Caco-2 (cell line): ENCODE data around the gene PTCHD1. TPM values are rescaled to one million over a fixed set of nuclear protein-coding genes. Genes with fewer than 3 reads are reported as not detected.

Experiments
- BruUV-seq: library from RNA; stranded (reverse); fragments of 400-500 nt; replicated peaks from 2 replicates; lab custom pipeline; 2021; lab: Mats Ljungman, UMichigan
- CTCF ChIA-PET: fragments of 300-600 bp; sonication (Branson Sonifier 250); formaldehyde crosslinking; loops from one replicate; lab custom pipeline; 2022; ENCODE audit warnings: antibody characterized with exemption; lab: Charles Lee
- POLR2A ChIA-PET: fragments of 300-600 bp; sonication (Branson Sonifier 250); formaldehyde crosslinking; loops from one replicate; lab custom pipeline; 2022; ENCODE audit warnings: antibody characterized with exemption; lab: Charles Lee
- DNase-seq, 2 experiments: peaks; one replicate each; pipeline versions ENCODE4 v3.0.0 to v3.0.0-alpha.2; 2020 to 2022
- H3K27me3 ChIP-seq: replicated peaks from 2 replicates; pipeline ENCODE4 v1.6.0; 2011; ENCODE audit warnings: low read length; ENCODE audit not compliant: control insufficient read depth, insufficient read depth
- H3K36me3 ChIP-seq: 2 replicates; pipeline ENCODE4 v1.5.1; 2011; ENCODE audit warnings: low read length; ENCODE audit not compliant: control insufficient read depth, insufficient read depth
- H3K4me1 ChIP-seq: fragments of 250-450 bp; sonication (Bioruptor Pico); 2 replicates; pipeline ENCODE4 v1.5.1; 2020; ENCODE audit warnings: mild to moderate bottlenecking
- H3K4me3 ChIP-seq: 2 replicates; pipeline ENCODE4 v1.5.1; 2011; ENCODE audit warnings: low read depth, mild to moderate bottlenecking, control low read depth, low read length
- H3K9me3 ChIP-seq: fragments of 250-450 bp; sonication (Bioruptor Pico); 2 replicates; pipeline ENCODE4 v1.5.1; 2020; ENCODE audit warnings: mild to moderate bottlenecking, moderate library complexity
- H3K27ac Mint-ChIP-seq: one replicate; pipeline ENCODE4 v1.8.0; 2022; ENCODE audit warnings: mixed read lengths; ENCODE audit not compliant: unreplicated experiment
- H3K27me3 Mint-ChIP-seq: one replicate; pipeline ENCODE4 v1.8.0; 2022; ENCODE audit warnings: mixed read lengths; ENCODE audit not compliant: insufficient read depth, unreplicated experiment
- H3K36me3 Mint-ChIP-seq: one replicate; pipeline ENCODE4 v1.8.0; 2022; ENCODE audit warnings: mild to moderate bottlenecking, mixed read lengths; ENCODE audit not compliant: insufficient read depth, unreplicated experiment
- H3K4me1 Mint-ChIP-seq: one replicate; pipeline ENCODE4 v1.8.0; 2022; ENCODE audit warnings: low read depth, mixed read lengths; ENCODE audit not compliant: unreplicated experiment
- H3K4me3 Mint-ChIP-seq: one replicate; pipeline ENCODE4 v1.8.0; 2022; ENCODE audit warnings: mild to moderate bottlenecking, moderate library complexity, mixed read lengths; ENCODE audit not compliant: unreplicated experiment
- H3K9me3 Mint-ChIP-seq: one replicate; pipeline ENCODE4 v1.8.0; 2022; ENCODE audit warnings: mixed read lengths; ENCODE audit not compliant: unreplicated experiment
- CTCF ChIP-seq, 2 experiments: fragments of 200-600 bp in 1 of 2; IDR thresholded peaks; 1 replicate in 1 of 2; 2 replicates in 1 of 2; pipeline versions ENCODE4 v1.5.1 to v1.8.0; 2011 to 2022; ENCODE audit warnings: antibody characterized with exemption in 1 of 2, control low read depth in 1 of 2, inconsistent platforms in 1 of 2, low read depth in 1 of 2, low read length in 1 of 2, mild to moderate bottlenecking in 1 of 2, moderate library complexity in 1 of 2; ENCODE audit not compliant: insufficient read depth in 1 of 2, severe bottlenecking in 1 of 2, unreplicated experiment in 1 of 2
- intact Hi-C: fragments of 100-400 bp; cut with micrococcal nuclease; formaldehyde crosslinking; loops from one replicate; pipeline ENCODE4 v1.10.0; 2022; ENCODE audit not compliant: unreplicated experiment
- total RNA-seq: library from RNA; stranded (reverse); gene quantifications from 2 replicates; pipeline ENCODE4 v1.2.3, GENCODE V29; 2022

PTCHD1 gene
- total RNA-seq, 1 experiment from 2014 or later, result not detected

DNA sequence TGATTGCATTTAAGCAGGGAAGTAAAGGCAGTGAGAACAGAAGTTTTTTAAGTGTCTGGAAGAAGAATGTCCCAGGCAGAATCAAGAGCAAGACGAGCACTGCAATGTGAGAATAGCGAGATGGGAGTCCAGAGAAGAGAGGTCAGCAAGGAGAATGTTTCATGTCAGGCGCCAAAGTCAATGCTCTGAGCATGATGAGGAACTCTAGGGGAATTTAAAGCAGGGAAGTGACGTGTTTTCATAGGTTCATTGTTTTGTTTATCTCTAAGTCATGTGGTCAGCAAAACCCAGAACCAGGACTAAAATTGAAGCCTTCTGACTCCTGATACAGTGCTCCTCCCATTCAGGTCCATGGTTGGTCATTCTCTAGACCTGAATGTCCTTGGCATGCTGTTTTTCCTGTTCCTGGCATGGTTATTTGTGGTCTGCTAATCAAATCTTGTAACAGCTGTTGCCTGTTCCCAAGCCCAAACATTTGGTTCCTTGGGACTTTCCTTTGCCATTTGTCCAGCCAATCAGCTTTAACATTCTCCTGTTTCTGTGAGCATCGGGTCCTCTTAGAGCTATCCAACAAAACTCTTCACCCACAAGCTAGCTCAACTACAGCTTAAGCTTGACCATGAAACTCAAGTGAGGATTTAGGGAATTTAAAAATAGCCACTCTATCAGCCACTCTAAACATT lies 37.7 kb downstream of the PTCHD1 start:
- Mint-ChIP-seq H3K9me3 (no peaks in the 10 kb centered on the region), H3K4me1 (no peaks in the 10 kb centered on the region), H3K4me3 (no peak overlapping the region), H3K27me3 (peaks cover 12% of the 10 kb centered on the region), H3K27ac (no peak overlapping the region), H3K36me3 (no peaks in the 10 kb centered on the region)
- intact Hi-C loops, result no loop called here
- Histone ChIP-seq H3K9me3 (no peaks in the 10 kb centered on the region), H3K36me3 (no peaks in the 10 kb centered on the region), H3K4me3 (no peak overlapping the region), H3K27me3 (no peaks in the 10 kb centered on the region), H3K4me1 (no peaks in the 10 kb centered on the region)
- no peak for TF ChIP-seq CTCF (IDR thresholded peaks at IDR 0.05; ENCODE audit: insufficient read depth in 1 of 2, low read depth in 1 of 2, low read length in 1 of 2, severe bottlenecking in 1 of 2, unreplicated experiment in 1 of 2)
- ChIA-PET POLR2A (no interaction called here), CTCF (no interaction called here)
- DNase-seq, result no peak
- BruUV-seq, result no TSS peak

DNA sequence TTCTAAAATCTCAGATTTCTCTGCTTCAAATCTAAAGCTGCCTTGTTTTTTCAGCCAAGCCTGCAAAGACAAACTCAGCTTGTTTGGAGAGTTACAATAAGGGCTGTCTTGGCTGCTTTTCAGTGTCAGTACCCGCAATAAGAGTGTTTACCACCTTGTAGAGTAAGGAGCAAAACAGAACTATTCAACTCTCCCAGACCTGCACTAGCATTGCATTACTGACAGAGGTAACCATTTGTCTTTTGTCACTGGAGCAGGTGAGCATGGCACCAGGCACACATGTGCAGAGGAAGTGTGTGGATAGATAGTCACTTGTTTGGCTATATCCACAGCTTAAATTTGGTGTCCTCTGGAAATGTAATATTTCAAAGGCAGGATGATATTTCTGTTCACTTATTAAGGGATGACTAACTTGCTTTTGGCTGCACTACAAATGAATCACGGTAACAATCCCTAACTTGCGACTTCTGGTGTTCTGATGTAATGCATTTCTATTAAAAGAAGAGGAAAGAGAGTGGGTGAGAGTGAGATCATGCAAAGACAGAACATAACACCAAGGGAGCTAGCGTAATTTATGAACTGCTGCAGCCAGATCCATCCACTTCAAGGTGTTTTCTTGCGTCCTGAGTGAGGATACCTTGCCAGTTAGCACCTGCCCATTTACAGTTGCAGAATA lies 38.6 kb downstream of the PTCHD1 start:
- no peaks in the 10 kb centered on the region for H3K36me3 Mint-ChIP-seq
- no peak for TF ChIP-seq CTCF (IDR thresholded peaks at IDR 0.05; ENCODE audit: insufficient read depth in 1 of 2, low read depth in 1 of 2, low read length in 1 of 2, severe bottlenecking in 1 of 2, unreplicated experiment in 1 of 2)
- H3K4me3 Mint-ChIP-seq, result no peak overlapping the region
- H3K4me1 ChIP-seq, result no peaks in the 10 kb centered on the region
- no peaks in the 10 kb centered on the region for H3K9me3 Mint-ChIP-seq
- no peaks in the 10 kb centered on the region for H3K27me3 ChIP-seq
- H3K27me3 Mint-ChIP-seq, result peaks cover 12% of the 10 kb centered on the region
- intact Hi-C loops, result no loop called here
- POLR2A ChIA-PET, result no interaction called here
- CTCF ChIA-PET, result no interaction called here
- no peaks in the 10 kb centered on the region for H3K36me3 ChIP-seq
- BruUV-seq, result no TSS peak
- H3K4me1 Mint-ChIP-seq, result no peaks in the 10 kb centered on the region
- no peaks in the 10 kb centered on the region for H3K9me3 ChIP-seq
- no peak overlapping the region for H3K4me3 ChIP-seq
- no peak overlapping the region for H3K27ac Mint-ChIP-seq
- DNase-seq, result no peak

DNA sequence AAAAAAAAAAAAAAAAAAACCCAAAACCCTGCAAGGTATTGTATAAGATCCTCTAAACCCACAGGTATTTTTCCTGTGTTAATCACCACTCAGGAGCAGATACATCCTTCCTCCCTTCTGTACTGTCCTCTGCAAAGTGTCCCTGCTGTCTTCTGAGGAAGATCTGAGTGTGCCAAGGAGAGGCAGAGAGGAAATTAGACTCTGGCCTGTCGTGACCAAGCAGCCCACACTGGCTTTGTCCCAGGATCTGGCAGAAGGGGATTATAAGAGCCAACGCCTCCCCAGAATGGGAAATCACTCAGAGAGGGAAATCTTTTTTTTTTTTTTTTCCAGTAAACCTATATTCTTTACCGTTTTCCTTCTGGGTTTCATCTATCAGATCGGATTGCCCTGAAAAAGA lies 39.6 kb downstream of the PTCHD1 start:
- Histone ChIP-seq H3K4me1 (no peaks in the 10 kb centered on the region), H3K36me3 (no peaks in the 10 kb centered on the region), H3K4me3 (no peak overlapping the region), H3K9me3 (no peaks in the 10 kb centered on the region), H3K27me3 (no peaks in the 10 kb centered on the region)
- Mint-ChIP-seq H3K27ac (no peak overlapping the region), H3K27me3 (peaks cover 12% of the 10 kb centered on the region), H3K4me3 (no peak overlapping the region), H3K36me3 (no peaks in the 10 kb centered on the region), H3K4me1 (no peaks in the 10 kb centered on the region), H3K9me3 (no peaks in the 10 kb centered on the region)
- BruUV-seq, result no TSS peak
- no peak for DNase-seq
- intact Hi-C loops, result no loop called here
- no peak for TF ChIP-seq CTCF (IDR thresholded peaks at IDR 0.05; ENCODE audit: insufficient read depth in 1 of 2, low read depth in 1 of 2, low read length in 1 of 2, severe bottlenecking in 1 of 2, unreplicated experiment in 1 of 2)
- ChIA-PET CTCF (no interaction called here), POLR2A (no interaction called here)
